Head of caudate nucleus (tissue), 42 donors: ENCODE data around the gene DAPK1.
"Not testable (repeated sequence)": the region's sequence is repeated elsewhere in the genome, so short reads cannot be mapped to it uniquely, and the experiment has no call there.

Experiments used
- DNase-seq, 42 donors: peaks; one replicate each; pipeline versions ENCODE4 v3.0.0 to v3.0.0-alpha.2; 2020 to 2021; ENCODE audit warnings: mixed read lengths in 7 of 42
- intact Hi-C: fragments of 100-400 bp; cut with DNase I; formaldehyde crosslinking; loops from one replicate; pipeline ENCODE4 v1.15.0; 2022

DAPK1 gene

GRCh38 chr9:87494970-87495471 lies 2.6 kb upstream of the DAPK1 start:
- no peak for DNase-seq
- intact Hi-C loops: loop anchor here (10.0 kb wide), 1 partner anchor 150 kb away; no protein-coding TSS in a partner anchor

- DNase-seq: no peak
- intact Hi-C loops: loop anchor here (10.0 kb wide), 1 partner anchor 152 kb away; no protein-coding TSS in a partner anchor
Measured at GRCh38 chr9:87497080-87497603, 525 bp upstream of the DAPK1 start.

GRCh38 chr9:87498046-87498810 lies 561 bp downstream of the DAPK1 start:
- DNase-seq: peak in 39 of 42 donors; percentile 29 to 80 (median 61)
- intact Hi-C loops: loop anchor here (10.0 kb wide), 1 partner anchor 153 kb away; no protein-coding TSS in a partner anchor

- intact Hi-C loops: loop anchor here (10.0 kb wide), 1 partner anchor 154 kb away; no protein-coding TSS in a partner anchor
- peak in 11 of 42 donors; percentile 15 to 60 (median 35) for DNase-seq
Measured at GRCh38 chr9:87498811-87499360, 1.2 kb downstream of the DAPK1 start.

- intact Hi-C loops: loop anchor here (10.0 kb wide), 1 partner anchor 155 kb away; no protein-coding TSS in a partner anchor
- no peak for DNase-seq
Measured at GRCh38 chr9:87499424-87500017, 1.9 kb downstream of the DAPK1 start.

- DNase-seq: peak in 2 of 42 donors; percentile 39 to 41
- intact Hi-C loops: no loop called here
Measured at GRCh38 chr9:87500491-87501270, 3.0 kb downstream of the DAPK1 start.

GRCh38 chr9:87501271-87501656 lies 3.6 kb downstream of the DAPK1 start:
- intact Hi-C loops, DNase-seq: not testable (repeated sequence)

- intact Hi-C loops: no loop called here
- no peak for DNase-seq
Measured at GRCh38 chr9:87501806-87502205, 4.1 kb downstream of the DAPK1 start.

GRCh38 chr9:87502391-87503221 lies 4.9 kb downstream of the DAPK1 start:
- intact Hi-C loops: no loop called here
- no peak for DNase-seq

- DNase-seq: no peak
- intact Hi-C loops: no loop called here
Measured at GRCh38 chr9:87503430-87503829, 5.8 kb downstream of the DAPK1 start.

GRCh38 chr9:87503927-87504326 lies 6.3 kb downstream of the DAPK1 start:
- intact Hi-C loops: no loop called here
- no peak for DNase-seq

- DNase-seq: no peak
- intact Hi-C loops: no loop called here
Measured at GRCh38 chr9:87504938-87505337, 7.3 kb downstream of the DAPK1 start.

- intact Hi-C loops: no loop called here
- no peak for DNase-seq
Measured at GRCh38 chr9:87505869-87506678, 8.4 kb downstream of the DAPK1 start.

GRCh38 chr9:87507576-87507975 lies 9.9 kb downstream of the DAPK1 start:
- DNase-seq: no peak

GRCh38 chr9:87510252-87510683 lies 12.6 kb downstream of the DAPK1 start:
- no peak for DNase-seq
- intact Hi-C loops: no loop called here

More at GRCh38 chr9:87507576-87507975, 9.9 kb downstream of the DAPK1 start:
- intact Hi-C loops: no loop called here

GRCh38 chr9:87512311-87512710 lies 14.6 kb downstream of the DAPK1 start:
- intact Hi-C loops: no loop called here
- DNase-seq: peak in 22 of 42 donors; percentile 9 to 73 (median 36)

- no peak for DNase-seq
- intact Hi-C loops: no loop called here
Measured at GRCh38 chr9:87513161-87513560, 15.5 kb downstream of the DAPK1 start.
